H1 (cell line): Measurements from ENCODE around the gene PDE4B. TPM values are rescaled to one million over a fixed set of nuclear protein-coding genes. Genes with fewer than 3 reads are reported as not detected.

Source experiments
- CHD7 ChIP-seq: fragments of 300-600 bp; sonication (generic); IDR thresholded peaks from 2 replicates; pipeline ENCODE4 v1.7.1; 2012; ENCODE audit warnings: low read length, moderate library complexity, mild to moderate bottlenecking, inconsistent platforms; ENCODE audit not compliant: insufficient replicate concordance
- POLR2A ChIP-seq, 2 experiments: IDR thresholded peaks; 1 replicate in 1 of 2; 2 replicates in 1 of 2; pipeline ENCODE4 v1.6.1; 2011; ENCODE audit warnings: low read depth in 2 of 2, low read length in 2 of 2, mild to moderate bottlenecking in 2 of 2; ENCODE audit errors: control extremely low read depth in 1 of 2
- polyA plus RNA-seq, 7 experiments: library from polyadenylated mRNA; depleted of rRNA in 3 of 7; stranded (reverse) in 5 of 7; unstranded in 2 of 7; fragments of >200 nt in 5 of 7; fragments of 200-250 nt in 2 of 7; gene quantifications; 1 replicate in 5 of 7; 2 replicates in 1 of 7; 4 replicates in 1 of 7; pipeline versions ENCODE4 v1.2.1 to v1.2.3, GENCODE V29; 2011 to 2013; ENCODE audit warnings: missing spikeins in 2 of 7, mixed read lengths in 2 of 7
- total RNA-seq: library from RNA; stranded (reverse); fragmentation: NEBNext Ultra II Directional; extraction: Animal tissue kit (Norgen Biotek cat#: 25700); gene quantifications from 2 replicates; pipeline ENCODE4 v1.2.1, GENCODE V29; 2021

PDE4B gene
- total and polyA plus RNA-seq, 2 of the 8 experiments (the other 6 are each of a cell fraction or from before 2014, with no cell fraction given): 5.0 to 15.1 TPM

DNA sequence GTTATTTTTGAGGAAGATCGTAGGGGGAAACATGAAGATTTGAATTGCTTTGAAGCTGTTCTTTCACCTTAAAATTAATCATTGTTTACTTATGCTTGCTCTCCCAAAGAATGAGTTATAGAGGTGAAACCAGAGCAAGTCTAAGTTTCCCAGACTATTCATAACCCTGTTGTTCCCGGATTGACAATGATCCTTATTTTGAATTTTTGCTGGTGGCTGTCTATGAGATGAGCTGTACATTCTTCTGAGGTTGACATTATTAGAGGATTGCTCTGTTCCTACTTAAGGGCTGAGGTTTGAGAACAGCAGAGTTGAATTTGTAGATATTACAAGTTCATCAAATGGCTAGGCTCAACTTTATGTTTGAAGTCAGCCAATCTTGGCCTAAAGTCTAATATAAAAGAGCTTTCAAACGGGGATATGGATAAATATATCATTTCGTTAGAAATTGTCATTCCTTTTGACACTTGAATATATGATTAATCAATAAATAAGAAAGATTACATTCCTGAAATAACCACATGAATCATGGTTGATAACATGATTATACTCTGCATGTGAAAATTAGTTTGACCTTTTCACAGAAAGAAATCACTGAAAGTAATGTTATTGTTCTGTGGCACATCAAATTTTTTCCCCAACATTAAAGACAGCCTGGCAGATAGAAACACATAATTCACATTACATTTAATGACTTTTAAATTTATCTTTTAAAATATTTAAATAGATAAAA lies 19.1 kb upstream of the PDE4B start (continued):
- TF ChIP-seq CHD7: no peak
- no peak for TF ChIP-seq POLR2A (IDR thresholded peaks at IDR 0.05; ENCODE audit: control extremely low read depth in 1 of 2, low read depth in 2 of 2, low read length in 2 of 2)
